CD4-positive, alpha-beta T cell treated with Interleukin-17A for 1 hour (primary cell): ENCODE results near the gene BANP.
"Not testable (repeated sequence)": the region's sequence is repeated elsewhere in the genome, so short reads cannot be mapped to it uniquely, and the experiment has no call there.

Experiments
- DNase-seq: peaks from one replicate; pipeline ENCODE4 v3.0.0-alpha.2; 2020

Gene BANP

GRCh38 chr16:88091221-88091971 is 140.2 kb downstream of the BANP start:
- DNase-seq, result not testable (repeated sequence)

GRCh38 chr16:88091972-88092302 is 140.7 kb downstream of the BANP start:
- DNase-seq, result not testable (repeated sequence)

GRCh38 chr16:88092791-88093555 is 141.7 kb downstream of the BANP start:
- not testable (repeated sequence) for DNase-seq

GRCh38 chr16:88093556-88094252 is 142.5 kb downstream of the BANP start:
- not testable (repeated sequence) for DNase-seq

GRCh38 chr16:88094253-88094575 is 143.0 kb downstream of the BANP start:
- DNase-seq, result not testable (repeated sequence)

GRCh38 chr16:88094900-88095299 is 143.7 kb downstream of the BANP start:
- not testable (repeated sequence) for DNase-seq

- not testable (repeated sequence) for DNase-seq
These were observed 145.4 kb downstream of the BANP start for GRCh38 chr16:88096659-88097058.

- not testable (repeated sequence) for DNase-seq
These were observed 147.7 kb downstream of the BANP start for GRCh38 chr16:88098731-88099562.

GRCh38 chr16:88099563-88099890 is 148.3 kb downstream of the BANP start:
- no peak for DNase-seq

- not testable (repeated sequence) for DNase-seq
These were observed 148.7 kb downstream of the BANP start for GRCh38 chr16:88099956-88100355.

- DNase-seq, result not testable (repeated sequence)
These were observed 149.8 kb downstream of the BANP start for GRCh38 chr16:88100801-88101622.

GRCh38 chr16:88101623-88102105 is 150.4 kb downstream of the BANP start:
- DNase-seq, result not testable (repeated sequence)

GRCh38 chr16:88102597-88102996 is 151.4 kb downstream of the BANP start:
- no peak for DNase-seq

GRCh38 chr16:88103011-88103410 is 151.8 kb downstream of the BANP start:
- no peak for DNase-seq

GRCh38 chr16:88103581-88104188 is 152.5 kb downstream of the BANP start:
- no peak for DNase-seq

GRCh38 chr16:88104363-88104762 is 153.1 kb downstream of the BANP start:
- DNase-seq, result not testable (repeated sequence)

- not testable (repeated sequence) for DNase-seq
These were observed 154.4 kb downstream of the BANP start for GRCh38 chr16:88105574-88106140.

- DNase-seq, result not testable (repeated sequence)
These were observed 155.3 kb downstream of the BANP start for GRCh38 chr16:88106566-88106965.

GRCh38 chr16:88108762-88109161 is 157.5 kb downstream of the BANP start:
- no peak for DNase-seq

- not testable (repeated sequence) for DNase-seq
These were observed 158.7 kb downstream of the BANP start for GRCh38 chr16:88109726-88110621.
